HG02798 (cell line): ENCODE data around the gene GALNT11.

ENCODE experiments used
- ATAC-seq: cut with Tn5 transposase; IDR thresholded peaks from one replicate; pipeline ENCODE4 v1.9.1; 2021; ENCODE audit warnings: mild to moderate bottlenecking; ENCODE audit not compliant: unreplicated experiment, poor library complexity

The GALNT11 gene

DNA sequence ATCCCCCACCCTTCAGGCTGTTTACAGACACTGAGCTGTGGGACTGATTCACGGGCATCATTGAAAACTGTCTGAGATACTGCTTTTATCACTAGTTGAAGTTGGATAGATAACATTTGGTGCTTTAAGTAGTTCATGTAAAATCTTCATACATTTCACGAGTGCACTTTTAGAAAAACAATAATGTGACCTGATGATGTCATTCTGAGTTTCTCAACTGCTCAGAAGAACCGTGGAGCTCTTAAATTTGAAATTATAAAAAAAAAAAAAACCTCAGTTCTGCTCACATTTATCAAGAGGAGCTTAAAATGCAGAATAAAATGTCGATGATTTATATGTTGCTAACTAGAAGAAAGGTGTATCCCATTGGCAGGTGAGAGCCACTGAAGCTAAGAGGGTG, 81.5 kb downstream of the GALNT11 start:
- ATAC-seq = no peak

DNA sequence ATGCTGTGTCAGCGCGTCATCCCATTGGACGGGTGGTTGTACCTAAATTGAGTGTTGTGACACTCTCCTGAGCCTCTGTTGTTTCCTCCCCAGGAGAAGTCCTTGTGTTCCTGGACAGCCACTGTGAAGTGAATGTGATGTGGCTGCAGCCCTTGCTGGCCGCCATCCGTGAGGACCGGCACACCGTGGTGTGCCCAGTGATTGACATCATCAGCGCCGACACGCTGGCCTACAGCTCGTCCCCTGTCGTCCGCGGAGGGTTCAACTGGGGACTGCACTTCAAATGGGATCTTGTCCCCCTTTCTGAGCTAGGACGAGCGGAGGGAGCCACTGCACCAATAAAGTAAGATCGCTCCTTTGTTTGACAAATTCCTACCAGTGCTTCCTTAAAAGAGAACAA, 82.5 kb downstream of the GALNT11 start:
- no peak for ATAC-seq

DNA sequence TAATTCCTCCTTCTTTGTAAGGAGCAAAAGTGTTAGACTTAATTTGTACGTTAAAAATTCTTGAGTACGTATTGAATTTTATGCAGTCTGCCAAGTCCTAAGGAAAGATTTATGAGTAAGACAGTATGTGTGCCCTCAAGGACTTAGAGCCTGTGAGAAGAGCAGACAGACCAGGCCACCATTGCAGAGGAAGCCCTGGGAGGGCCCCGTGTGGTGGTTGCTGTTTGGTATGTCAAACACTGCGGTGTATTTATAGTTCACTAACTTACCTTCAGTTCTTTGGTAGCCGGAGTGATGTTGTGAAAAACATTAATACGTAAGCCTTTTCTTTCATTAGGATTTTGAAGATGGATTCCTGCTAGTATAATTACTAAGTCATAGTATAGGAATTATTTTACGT, 82.9 kb downstream of the GALNT11 start:
- no peak for ATAC-seq

DNA sequence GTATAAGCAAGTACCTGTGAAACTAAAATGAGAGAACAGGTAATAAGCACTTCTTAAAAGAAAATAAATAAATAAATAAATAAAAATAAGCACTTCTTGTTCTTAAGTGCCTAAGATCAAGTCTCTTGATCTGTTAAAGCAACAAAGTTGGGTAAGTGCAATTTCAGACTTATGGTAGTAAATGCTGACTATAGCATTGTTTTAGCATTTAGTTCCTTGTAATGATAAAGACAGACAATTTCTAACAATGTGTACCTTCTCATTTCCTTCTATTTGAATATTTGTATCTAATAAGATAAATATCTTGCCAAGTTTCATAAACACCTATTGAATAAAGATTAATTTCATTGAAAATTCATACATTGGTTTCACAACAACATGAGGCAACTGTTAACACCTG, 87.4 kb downstream of the GALNT11 start:
- ATAC-seq = no peak

DNA sequence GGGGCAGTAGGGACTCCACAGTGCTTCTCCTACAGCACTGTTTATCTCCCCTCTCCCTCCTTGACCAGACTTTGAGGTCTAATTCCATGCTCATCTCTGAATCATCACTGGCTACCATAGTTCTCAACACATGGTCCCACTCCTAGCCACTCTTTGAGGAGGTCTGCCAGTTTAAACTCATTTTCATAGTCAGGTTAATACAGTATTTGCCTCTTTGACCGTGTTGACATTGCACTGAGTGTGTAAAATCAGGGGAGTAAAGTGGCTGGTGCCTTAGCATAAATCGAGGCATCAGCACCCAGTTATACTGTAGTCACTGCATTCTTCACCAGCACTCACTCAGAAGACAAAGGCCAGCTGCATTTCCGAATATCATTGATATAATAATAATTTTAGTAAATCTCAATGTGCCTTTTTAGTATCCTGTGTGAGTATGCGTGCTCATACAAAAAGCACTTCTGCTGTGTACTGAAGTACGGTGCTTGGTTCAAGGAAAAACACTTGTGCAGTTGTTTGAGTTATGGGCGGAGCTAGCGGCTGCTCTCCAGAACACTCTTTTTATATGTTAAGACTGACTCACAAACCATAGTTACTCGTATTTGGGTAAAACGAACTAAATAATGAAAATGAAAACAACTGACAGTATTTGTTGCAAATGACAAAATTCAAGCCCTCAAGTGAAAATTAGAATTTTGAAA, 89.7 kb downstream of the GALNT11 start:
- ATAC-seq = no peak

DNA sequence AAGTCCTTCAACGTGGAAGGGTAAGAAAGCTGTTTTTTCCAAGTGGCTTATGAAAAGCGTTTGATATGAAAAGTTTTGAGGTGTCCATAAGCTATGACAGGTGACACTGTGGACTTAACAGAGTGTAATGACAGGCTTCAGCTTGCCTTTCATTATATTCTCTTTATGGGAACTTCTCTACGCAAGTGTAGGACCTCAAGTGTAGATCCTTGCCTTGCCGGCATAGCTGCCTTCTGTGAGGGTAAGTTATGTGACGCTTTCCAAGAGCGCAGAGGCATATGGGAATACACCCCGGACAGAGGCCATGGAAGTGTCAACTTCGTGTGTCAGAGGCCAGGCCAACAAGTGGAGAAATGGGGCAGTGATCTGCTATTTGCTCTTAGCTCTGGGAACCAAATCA, 91.9 kb downstream of the GALNT11 start:
- ATAC-seq = no peak

DNA sequence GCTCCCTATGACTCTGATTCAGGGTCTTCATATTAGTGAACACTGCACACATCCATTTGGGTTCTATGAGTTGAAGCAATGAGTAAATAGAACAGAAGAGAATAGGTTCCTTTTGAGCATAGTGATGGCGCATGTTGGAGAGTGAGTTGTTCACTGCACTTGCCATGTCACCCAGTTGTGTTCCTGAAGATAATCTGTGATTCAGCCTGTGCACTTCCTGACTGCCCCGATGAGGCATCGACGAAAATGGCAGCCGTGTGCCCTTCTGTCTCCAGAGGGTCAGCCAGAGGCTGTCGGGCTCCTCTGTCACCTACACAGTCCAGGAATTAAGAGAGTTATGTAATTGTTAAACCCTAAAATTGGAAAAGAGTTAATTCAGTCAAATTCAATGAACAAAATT, 94.7 kb downstream of the GALNT11 start:
- ATAC-seq = no peak

DNA sequence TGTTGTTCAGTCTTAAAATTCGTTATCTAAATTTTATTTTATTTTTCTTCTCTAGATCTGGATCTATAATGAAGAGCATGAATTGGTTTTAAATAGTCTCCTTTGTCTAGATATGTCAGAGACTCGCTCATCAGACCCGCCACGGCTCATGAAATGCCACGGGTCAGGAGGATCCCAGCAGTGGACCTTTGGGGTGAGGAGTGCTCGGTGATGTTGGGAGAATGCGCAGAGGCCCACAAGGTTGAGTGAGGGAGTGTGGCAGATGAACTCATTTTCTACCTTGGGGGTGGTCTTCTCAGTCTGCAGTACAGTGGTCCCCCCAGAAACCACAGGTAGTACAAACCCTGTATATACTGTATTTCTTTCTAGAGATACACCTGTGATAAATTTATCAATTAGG, 95.3 kb downstream of the GALNT11 start:
- ATAC-seq = no peak

DNA sequence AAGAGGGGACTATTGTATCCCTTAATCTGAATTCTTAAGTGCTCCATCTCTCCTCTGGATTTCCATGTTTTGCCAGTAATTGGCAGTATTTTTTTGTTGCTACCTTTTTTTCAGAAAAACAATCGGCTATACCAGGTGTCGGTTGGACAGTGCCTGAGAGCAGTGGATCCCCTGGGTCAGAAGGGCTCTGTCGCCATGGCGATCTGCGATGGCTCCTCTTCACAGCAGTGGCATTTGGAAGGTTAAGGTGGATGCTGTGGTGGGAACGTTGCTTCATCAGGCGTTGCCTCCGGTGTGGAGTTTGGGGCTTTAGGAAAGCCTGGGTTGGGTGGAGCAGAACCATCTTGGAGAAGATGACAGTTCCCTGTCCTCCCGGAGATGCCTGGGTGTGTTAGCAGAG, 96.0 kb downstream of the GALNT11 start:
- ATAC-seq = no peak

DNA sequence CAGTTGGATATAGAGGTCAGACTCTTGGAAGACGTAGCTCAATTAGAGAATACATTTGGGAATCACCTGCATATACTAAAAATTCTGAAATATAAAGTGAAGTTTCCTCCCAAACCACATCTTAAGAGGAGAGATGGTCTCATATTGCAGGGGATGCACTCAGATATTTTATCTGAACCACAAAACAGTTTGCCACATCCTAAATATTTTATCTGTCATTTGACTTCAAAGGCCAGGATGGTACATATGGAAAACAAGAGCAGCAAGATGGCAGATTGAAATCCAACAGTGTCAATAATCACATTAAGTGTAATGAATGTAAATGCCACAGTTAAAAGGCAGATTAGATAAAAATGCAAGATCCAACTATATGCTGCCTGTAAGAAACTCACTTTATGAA, 97.1 kb downstream of the GALNT11 start:
- no peak for ATAC-seq

DNA sequence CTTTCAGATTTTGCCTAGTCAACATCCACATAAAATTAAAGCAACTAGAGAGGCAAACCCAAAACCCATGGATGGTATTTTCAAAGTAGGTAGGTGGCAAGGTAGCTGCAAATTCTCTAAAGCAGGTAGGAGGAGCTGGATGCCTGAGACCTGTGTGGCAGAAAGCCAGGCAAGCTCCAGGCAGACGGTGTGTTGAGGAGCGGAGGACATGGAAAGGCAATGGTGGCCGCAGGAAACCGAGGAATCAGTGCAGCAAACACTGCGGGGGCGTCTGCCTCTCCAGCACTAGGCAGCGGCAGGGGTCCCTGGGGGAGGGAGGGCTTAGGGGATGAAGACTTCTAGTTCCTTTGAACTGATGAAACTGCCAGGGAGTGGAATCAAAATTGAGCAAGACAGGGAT, 101.3 kb downstream of the GALNT11 start:
- ATAC-seq = no peak

DNA sequence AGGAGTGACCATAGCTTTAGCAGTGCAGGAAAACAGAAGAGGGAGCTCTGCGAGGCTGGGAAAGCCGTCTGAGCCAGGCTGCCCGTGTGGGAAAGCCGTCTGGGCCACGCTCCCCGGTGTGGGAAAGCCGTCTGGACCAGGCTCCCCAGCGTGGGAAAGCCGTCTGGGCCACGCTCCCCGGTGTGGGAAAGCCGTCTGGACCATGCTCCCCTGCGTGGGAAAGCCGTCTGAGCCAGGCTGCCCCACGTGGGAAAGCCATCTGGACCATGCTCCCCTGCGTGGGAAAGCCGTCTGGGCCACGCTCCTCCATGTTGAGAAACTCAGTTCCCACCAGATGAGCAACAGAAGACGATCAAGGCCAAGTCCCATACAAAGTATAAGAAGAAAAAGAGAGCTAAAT, 101.8 kb downstream of the GALNT11 start:
- ATAC-seq = no peak

DNA sequence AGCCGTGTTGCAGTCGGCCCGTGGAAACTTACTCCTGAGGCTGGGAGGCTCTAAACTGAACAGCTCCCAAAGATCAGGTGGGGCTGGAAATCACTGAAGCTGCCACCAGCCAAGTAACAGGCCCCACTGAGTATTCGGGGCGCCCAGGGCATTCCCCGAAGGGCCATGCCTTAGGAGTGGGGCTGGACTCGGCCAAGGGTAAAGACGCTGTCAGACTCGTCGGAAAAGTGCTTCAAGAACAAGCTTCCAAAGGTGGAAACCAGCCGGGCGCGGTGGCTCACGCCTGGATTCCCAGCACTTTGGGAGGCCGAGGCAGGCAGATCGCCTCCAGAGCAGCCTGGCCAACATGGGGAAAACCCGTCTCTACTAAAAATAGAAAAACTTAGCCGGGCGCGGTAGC, 102.8 kb downstream of the GALNT11 start:
- ATAC-seq = no peak

DNA sequence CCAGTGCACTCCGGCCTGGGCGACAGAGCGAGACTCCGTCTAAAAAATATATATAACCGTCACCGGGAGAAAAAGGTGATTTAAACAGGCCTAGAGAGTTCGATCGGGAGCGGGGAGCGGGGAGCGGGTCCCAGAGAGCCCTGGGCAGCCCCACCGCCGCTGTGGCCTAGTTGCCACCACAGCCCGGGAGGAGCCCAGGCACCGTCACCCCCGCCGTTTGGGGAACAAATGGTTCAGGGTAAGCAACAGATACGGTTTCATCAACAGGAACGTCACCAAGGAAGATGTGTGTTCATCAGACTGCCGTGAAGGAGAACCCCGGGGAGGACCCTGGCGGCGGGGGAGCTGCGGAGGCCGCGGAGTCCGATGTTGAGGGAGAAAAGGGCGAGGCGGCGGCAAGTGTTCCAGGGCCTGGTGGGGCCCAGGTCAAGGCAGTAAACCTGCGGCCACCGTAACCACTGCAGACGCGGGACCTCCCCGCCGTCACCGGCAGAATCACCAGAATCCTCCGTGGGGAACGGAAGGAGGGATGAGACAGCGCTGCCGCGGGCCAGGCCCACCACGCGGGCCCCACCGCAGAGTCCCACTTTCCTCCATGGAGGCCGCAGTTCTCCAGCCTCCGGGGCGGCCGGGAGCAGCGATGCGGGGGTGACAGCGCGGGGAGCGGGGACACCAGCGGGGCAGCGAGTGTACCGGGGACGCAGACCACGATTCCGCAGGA, 103.4 kb downstream of the GALNT11 start:
- no peak for ATAC-seq

DNA sequence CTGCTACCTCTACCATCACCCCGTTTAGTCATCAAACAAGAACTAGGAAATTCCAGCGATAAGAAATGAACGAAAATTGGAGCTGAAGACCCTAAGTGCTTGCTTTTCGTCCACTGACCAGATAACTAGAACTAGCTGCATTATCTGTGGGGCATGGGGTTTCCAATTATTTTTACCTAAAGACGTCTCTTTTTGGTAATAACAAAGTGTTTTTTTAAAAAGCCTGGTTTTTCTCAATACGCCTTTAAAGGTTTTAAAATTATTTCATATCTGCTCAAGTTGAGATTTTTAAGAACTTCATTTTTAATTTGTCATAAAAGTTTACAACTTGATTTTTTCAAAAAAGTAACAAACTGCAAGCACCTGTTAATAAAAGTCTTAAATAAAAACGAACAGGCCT, 104.2 kb downstream of the GALNT11 start:
- no peak for ATAC-seq

DNA sequence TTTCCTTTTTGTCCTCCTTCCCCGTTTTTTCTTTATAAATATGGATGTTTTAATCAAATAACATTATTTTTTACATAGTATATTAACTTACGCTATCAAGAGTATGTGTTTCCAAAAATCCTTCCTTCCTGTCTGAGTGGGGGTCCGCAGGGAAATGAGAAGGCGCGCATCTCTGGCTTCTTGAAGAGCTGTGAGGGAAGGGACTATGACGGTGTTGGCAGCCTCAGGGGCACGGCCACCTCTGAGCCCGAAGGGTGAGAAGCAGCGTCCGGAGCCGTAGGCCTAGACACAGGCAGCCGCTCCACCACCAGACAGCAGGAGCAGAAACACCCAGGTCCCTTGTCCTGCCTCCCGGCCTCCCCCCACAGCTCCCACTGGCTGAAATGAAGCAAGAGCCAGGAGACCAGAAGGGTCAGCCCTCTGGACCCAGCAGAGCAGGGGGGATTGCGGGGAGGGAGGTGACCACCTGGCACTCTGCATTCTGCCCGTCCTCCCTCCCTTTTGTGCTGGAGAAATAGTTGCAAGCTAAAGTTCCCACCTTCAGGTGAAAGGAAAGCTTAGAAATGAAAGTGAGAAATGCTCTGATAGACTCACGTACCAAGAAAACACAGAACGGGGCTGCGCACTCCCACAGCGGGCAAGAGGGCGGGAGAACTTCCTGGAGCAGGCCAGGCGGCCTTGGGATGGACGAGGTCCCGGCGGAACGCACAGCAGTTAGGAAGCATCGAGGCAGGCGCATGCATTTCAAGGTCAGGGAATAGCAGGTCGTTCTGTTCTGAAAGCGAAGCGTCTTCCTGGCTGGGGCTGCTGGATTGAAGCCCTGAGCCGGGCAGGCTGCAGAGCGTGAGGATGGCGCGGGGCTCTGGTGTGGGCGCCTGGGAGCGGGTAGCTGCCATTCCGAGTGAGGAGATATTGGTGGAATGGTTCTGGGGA, 105.5 kb downstream of the GALNT11 start:
- ATAC-seq = no peak

DNA sequence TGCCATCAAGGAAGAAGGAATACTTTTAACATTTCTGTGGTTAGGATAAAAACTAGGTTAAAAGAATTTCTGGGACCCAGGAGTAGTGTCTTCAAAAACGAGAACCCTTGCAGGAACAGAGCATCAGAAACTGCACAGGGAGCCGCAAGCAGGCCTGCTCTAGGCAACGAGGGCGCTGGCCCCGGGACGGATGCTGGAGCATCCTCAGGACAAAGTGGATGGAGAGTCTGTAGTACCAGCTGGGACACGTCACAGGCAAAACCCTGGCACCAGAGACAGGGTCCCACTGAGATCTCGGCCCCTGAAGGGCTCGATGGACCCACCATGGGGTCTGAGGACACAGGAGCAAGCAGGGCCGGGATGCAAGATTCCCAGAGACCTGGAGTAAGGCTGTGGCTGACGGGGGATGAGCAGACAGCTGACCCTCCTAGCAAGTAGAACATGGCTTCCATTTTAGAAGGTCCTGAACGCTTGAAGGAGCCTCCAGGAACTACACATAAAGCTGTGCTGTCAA, 106.6 kb downstream of the GALNT11 start:
- no peak for ATAC-seq

DNA sequence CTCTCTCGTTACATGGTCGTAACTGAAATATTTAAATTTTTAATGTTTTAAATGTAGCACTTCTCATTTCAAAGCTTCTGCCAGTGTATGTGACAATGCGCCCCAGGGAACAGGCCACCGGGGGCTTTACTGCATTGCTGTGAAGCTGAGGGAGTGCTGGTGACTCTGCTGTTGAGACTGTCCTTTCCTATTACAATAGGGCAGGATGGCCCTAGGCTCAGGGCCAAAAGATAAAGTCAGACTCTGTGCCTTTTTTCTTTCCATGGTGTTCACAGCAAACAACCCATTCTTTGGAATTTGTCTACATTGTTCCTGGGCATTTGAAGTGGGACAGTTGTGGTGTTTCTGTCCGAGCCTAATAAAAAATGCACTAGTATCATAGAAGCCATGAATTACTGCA, 107.3 kb downstream of the GALNT11 start:
- no peak for ATAC-seq

DNA sequence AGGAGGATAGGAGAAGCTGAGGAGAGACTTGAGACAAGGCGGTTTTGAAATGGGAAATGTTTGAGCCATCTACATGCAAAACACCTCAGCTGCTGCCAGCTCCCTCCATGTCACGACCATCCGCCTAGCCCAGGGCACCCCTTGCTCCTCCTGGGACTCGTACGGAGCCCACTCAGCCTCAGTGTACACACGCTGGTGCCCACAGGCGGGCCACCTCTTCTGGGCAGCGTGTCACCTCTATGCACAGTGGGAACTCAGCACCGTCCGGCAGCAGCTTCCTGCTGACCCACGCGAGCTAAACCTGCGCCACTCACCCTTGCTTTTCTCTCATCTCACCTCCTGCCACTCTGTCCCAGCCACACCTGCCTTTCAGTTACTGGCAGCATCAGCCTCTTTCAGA, 108.3 kb downstream of the GALNT11 start:
- ATAC-seq = no peak

DNA sequence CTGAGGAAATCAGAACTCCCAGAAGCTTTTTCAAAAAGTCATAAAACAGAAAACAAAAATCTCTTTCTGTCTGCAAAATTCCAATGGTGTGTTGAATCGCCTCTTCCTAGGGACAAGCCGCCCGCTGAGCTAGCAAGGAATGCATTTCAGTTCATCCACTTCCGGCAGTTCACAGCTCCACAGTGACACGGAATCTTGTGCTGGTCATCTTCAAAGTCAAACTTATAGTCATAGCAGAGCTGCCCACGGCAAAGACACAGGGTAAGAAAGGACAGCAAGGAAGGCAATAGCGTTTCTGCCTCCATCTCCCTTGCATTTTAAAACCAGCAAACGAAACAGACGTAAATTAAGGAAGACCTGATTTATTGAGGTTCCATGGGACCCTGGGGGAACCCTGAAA, 111.2 kb downstream of the GALNT11 start:
- no peak for ATAC-seq

DNA sequence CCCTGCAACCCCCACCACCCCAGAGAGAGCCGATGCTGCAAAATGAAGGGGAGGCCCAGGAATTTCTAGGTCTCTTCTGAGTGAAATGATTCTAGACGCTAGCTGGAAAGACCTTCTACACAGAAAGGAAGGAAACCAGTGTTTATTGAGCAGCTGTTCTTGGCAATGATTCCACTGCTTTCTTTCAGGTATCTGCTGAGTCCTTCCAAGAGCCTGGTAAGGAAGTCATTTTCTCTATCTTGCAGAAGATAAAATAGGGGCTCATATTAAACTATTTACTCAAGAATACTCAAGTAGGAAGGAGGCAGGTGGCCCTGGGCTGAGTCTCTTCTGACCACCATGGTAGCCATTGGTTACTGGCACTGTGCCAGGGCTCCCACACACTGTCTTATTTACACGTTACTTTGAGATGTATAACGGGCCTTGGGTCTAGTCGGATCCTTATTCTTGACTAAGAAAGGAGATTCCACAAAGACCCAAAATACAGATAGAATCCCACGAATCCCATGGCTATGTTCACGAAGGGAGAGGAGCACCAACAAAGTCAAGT, 112.1 kb downstream of the GALNT11 start:
- ATAC-seq = no peak
